A549 (cell line): ENCODE data around the gene ANXA5.

Experiments used
- CTCF ChIP-seq: fragments of >200 bp; sonication (Bioruptor Twin); formaldehyde crosslinking; IDR thresholded peaks from 3 replicates; pipeline ENCODE4 v1.5.1; 2016
- EP300 ChIP-seq, 2 experiments: fragments of >200 bp; sonication (Bioruptor Twin); formaldehyde crosslinking; IDR thresholded peaks; 2 replicates in 1 of 2; 3 replicates in 1 of 2; pipeline ENCODE4 v1.6.1; 2016 to 2017
- FOXS1 ChIP-seq: fragments of 250-450 bp; sonication (Bioruptor Pico); IDR thresholded peaks from 2 replicates; pipeline ENCODE4 v1.5.0; 2020; ENCODE audit warnings: mild to moderate bottlenecking, moderate library complexity
- HDAC2 ChIP-seq: fragments of 200-600 bp; sonication (generic); IDR thresholded peaks from 2 replicates; pipeline ENCODE4 v1.6.1; 2016
- HMGXB4 ChIP-seq: fragments of 250-450 bp; sonication (Bioruptor Pico); IDR thresholded peaks from 2 replicates; pipeline ENCODE4 v1.5.0; 2021; ENCODE audit warnings: mild to moderate bottlenecking, moderate library complexity, borderline replicate concordance
- HOXA7 ChIP-seq: fragments of 250-450 bp; sonication (Bioruptor Pico); IDR thresholded peaks from 2 replicates; pipeline ENCODE4 v1.5.0; 2020; ENCODE audit warnings: mild to moderate bottlenecking, moderate library complexity
- HOXB5 ChIP-seq: fragments of 250-450 bp; sonication (Bioruptor Pico); IDR thresholded peaks from 2 replicates; pipeline ENCODE4 v1.5.0; 2020; ENCODE audit warnings: mild to moderate bottlenecking, moderate library complexity
- MAFK ChIP-seq: fragments of 450-650 bp; IDR thresholded peaks from 2 replicates; pipeline ENCODE4 v1.6.1; 2014; ENCODE audit not compliant: partially characterized antibody
- MAX ChIP-seq: IDR thresholded peaks from 2 replicates; pipeline ENCODE4 v1.6.1; 2012
- POLR2A ChIP-seq: IDR thresholded peaks from 2 replicates; pipeline ENCODE4 v1.6.1; 2012; ENCODE audit warnings: mild to moderate bottlenecking, low read length
- POLR2AphosphoS2 ChIP-seq: conservative IDR thresholded peaks from 2 replicates; pipeline ENCODE4 v1.6.1; 2012; ENCODE audit warnings: low read length, improper control_type of control experiment, inconsistent platforms
- REST ChIP-seq: fragments of 200-600 bp; sonication (generic); IDR thresholded peaks from 2 replicates; pipeline ENCODE4 v1.6.1; 2016; ENCODE audit warnings: antibody characterized with exemption, mild to moderate bottlenecking, moderate library complexity
- RNF2 ChIP-seq: fragments of 200-600 bp; sonication (generic); IDR thresholded peaks from 2 replicates; pipeline ENCODE4 v1.6.1; 2016; ENCODE audit warnings: low read depth, mild to moderate bottlenecking, antibody characterized with exemption, moderate library complexity, borderline replicate concordance
- SMC3 ChIP-seq: fragments of >200 bp; sonication (Bioruptor Twin); formaldehyde crosslinking; IDR thresholded peaks from 3 replicates; pipeline ENCODE4 v1.6.1; 2018; ENCODE audit warnings: inconsistent platforms

- TF ChIP-seq POLR2A (no peak), REST (no peak), EP300 (IDR thresholded peaks at IDR 0.05) (no peak), POLR2AphosphoS2 (no peak), RNF2 (no peak), HDAC2 (no peak), HOXA7 (CRISPR knock-in tag) (no peak), FOXS1 (CRISPR knock-in tag) (no peak), SMC3 (no peak), CTCF (no peak), MAX (no peak), HMGXB4 (no peak), HOXB5 (CRISPR knock-in tag) (no peak), MAFK (no peak)
Measured at GRCh38 chr4:121688701-121689100, 8.1 kb downstream of the ANXA5 start.
